ENCODE data around the gene NYAP2. TPM values are rescaled to one million over a fixed set of nuclear protein-coding genes. Genes with fewer than 3 reads are reported as not detected.

The NYAP2 gene
- not detected in 2 replicates for total RNA-seq

GRCh38 chr2:225399504-225399903 lies at the start of gene NYAP2:
TSS of gene NYAP2 (plus strand) at chr2:225399710. CDS start at chr2:225408881, 9,171 bp downstream.

Small RNA genes lying within 50 kb of the gene (small RNA-seq; reads per million reads assigned to genes)
- gene AC016717.1, result not detected
